GM18951 (cell line): ENCODE data around the gene PFDN1.

Experiments used
- POLR2A ChIP-seq: IDR thresholded peaks from 4 replicates; pipeline ENCODE4 v1.6.1; 2011; ENCODE audit warnings: mild to moderate bottlenecking; ENCODE audit not compliant: insufficient read length, insufficient read depth; ENCODE audit errors: extremely low read depth
- in situ Hi-C: fragments of 300-500 bp; cut with MboI; formaldehyde crosslinking; loops from one replicate; pipeline ENCODE4 v1.12.0; 2022; ENCODE audit warnings: low sequenced_read_pairs, mixed read lengths, inconsistent platforms; ENCODE audit not compliant: unreplicated experiment

The PFDN1 gene

GRCh38 chr5:140299056-140299455 lies 3.8 kb downstream of the PFDN1 start:
- TF ChIP-seq POLR2A, result no peak
- in situ Hi-C loops, result no loop called here

DNA sequence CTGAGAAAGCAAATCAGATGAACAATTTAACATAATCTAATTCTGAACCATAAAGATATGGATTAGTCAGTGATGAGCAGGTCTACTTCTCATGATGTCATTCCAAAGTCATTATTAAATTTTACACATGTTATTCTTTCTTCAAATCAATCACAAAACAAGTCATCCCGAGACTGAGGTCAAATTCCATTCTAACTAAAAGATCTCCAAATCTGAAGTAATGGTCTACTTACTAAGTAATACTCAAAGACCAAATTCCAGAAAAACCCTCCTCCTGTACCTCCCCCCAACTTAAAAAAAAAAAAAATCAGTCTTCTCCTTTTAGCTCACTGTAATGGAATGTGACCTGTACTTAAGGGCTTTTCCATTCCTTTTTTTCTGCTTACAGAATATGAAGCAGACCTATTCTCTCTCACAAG lies 4.7 kb downstream of the PFDN1 start:
- in situ Hi-C loops, result no loop called here
- TF ChIP-seq POLR2A, result no peak

DNA sequence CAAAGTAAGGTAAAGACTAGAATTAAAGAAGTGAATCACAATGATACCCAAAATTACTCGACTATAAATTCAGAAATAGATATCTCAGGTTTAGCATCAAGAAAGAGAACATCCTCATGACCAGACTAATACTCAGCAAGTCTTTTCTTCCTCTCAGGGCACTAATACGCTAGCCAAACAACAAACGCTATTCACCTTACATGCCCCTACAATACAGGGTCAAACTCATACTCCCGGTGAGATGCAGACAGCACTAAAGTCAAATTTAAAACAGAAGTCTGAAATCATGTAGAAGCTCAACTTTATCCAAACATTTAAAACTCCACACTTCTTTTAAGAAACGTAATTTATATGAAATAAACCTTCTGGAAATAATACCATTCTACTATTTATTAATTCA lies 5.6 kb downstream of the PFDN1 start:
- in situ Hi-C loops, result no loop called here
- TF ChIP-seq POLR2A, result no peak

GRCh38 chr5:140296289-140296688 lies 6.6 kb downstream of the PFDN1 start:
- in situ Hi-C loops, result no loop called here

GRCh38 chr5:140295414-140295813 lies 7.5 kb downstream of the PFDN1 start:
- in situ Hi-C loops, result no loop called here
- TF ChIP-seq POLR2A, result no peak

More at GRCh38 chr5:140296289-140296688, 6.6 kb downstream of the PFDN1 start:
- TF ChIP-seq POLR2A, result no peak

- no peak for TF ChIP-seq POLR2A
- in situ Hi-C loops, result no loop called here
Measured at GRCh38 chr5:140294753-140295152, 8.1 kb downstream of the PFDN1 start.

GRCh38 chr5:140293849-140294100 lies 9.1 kb downstream of the PFDN1 start:
- in situ Hi-C loops, result no loop called here
- TF ChIP-seq POLR2A, result no peak

GRCh38 chr5:140293091-140293848 lies 9.6 kb downstream of the PFDN1 start:
- in situ Hi-C loops, result no loop called here
- no peak for TF ChIP-seq POLR2A

DNA sequence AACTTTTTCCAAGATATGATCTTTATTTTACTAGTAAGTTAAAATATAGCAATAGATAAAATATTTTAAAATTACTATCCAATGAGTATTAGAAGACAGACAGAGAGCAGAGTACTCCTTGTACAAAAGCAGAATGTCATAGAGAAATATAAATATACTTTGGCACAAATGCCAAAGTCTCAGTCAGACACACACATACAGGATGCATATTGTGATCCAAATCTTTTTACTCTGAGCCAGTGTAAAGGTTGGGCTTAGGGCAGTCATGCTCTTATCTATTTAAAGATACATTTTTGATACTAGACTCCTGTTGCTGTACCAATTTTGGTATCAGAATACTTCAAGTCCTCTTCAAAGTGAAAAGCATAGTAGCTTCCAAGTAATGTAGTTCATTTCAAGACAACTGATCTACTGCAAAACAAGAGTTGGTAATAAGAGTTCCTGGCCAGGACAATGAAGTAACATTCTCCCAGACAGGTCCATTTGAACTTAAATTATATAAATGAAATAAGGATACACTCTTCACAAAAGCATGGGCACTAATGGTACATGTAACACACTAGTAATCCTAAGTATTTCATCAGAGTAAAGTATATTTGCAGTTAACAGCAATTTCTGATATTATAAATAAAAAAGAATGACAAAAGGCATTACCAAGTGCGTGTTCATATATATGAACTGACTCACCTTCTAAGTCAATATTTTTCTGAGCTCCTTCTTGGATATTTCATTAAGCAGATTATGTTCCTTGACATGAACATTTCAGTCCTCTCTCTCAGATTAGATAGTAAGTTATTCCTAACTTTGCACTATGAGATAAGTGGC lies 10.5 kb downstream of the PFDN1 start:
- TF ChIP-seq POLR2A, result no peak
- in situ Hi-C loops, result no loop called here

DNA sequence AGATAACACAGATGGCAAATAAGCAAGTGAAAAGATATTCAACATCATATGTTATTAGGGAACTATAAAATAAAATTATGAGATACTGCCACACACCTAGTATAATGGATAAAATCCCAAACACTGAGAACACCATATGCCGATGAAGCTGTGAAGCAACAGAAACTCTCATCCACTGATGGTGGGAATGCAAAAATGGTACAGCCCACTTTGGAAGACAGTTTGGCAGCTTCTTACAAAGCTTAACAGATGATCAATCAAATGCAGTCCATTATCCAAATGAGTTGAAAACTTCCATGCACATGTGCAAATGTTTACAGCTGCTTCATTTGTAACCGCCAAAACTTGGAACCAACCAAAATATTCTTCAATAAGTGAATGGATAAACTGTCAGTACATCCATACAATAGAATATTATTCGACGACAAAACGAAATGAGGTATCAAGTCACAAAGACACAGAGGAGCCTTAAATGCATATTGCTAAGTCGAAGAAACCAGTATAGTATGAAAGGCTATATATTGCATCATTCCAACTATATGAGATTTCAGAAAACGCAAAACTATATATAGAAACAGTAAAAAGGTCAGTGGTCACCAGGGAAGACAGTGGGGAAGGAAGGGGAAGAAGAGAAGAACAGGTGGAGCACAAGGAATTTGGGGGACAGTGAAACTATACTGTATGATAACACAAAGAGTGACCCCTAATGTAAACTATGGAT lies 14.9 kb downstream of the PFDN1 start:
- in situ Hi-C loops, result no loop called here
- TF ChIP-seq POLR2A, result no peak

GRCh38 chr5:140286424-140286823 lies 16.5 kb downstream of the PFDN1 start:
- no peak for TF ChIP-seq POLR2A
- in situ Hi-C loops, result no loop called here

DNA sequence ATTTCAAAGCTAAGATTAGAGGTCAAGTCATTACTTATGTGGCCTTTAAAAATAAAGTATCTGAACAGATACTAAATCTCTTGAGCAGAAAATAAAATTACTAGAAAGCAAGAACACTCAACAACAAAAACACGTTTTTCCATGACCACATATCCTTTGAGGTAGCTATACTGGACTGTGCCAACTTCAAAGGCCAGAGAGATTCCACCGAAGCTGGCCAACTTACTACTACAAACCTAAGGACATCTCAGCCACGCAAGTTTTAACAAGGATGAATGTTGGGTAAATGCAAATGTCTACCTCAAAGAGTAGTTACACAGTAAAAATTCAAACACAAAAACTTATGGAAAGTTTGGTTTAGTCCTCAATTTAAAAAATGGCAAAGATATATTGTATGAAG lies 18.9 kb downstream of the PFDN1 start:
- no peak for TF ChIP-seq POLR2A
- in situ Hi-C loops, result no loop called here

DNA sequence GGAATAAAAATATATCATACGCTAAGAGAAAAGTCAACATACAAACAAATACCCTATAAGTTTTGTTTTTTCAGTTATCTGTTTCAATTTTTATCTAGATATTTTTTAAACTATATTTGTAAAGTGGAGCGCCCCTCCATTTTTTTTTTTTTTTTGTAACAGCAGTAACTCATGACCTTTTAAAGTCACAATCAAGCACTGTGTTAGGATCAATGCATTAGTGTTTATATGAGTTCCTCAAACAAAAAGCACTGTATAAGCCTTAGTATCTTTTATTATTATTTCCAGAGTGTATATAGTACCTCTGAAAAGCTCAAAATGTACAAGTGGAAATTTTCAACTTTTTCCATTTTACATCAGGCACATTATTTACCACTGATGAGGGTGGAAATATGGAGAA lies 20.6 kb downstream of the PFDN1 start:
- no peak for TF ChIP-seq POLR2A
- in situ Hi-C loops, result no loop called here

GRCh38 chr5:140275837-140276236 lies 27.1 kb downstream of the PFDN1 start:
- in situ Hi-C loops, result no loop called here
- no peak for TF ChIP-seq POLR2A

- TF ChIP-seq POLR2A, result no peak
- in situ Hi-C loops, result no loop called here
Measured at GRCh38 chr5:140273401-140273877, 29.5 kb downstream of the PFDN1 start.
